ENCODE results near the gene PFKL. TPM values are rescaled to one million over a fixed set of nuclear protein-coding genes. Genes with fewer than 3 reads are reported as not detected.

PFKL gene
- total RNA-seq, 1 donor from 2014 or later, result 129 TPM

DNA sequence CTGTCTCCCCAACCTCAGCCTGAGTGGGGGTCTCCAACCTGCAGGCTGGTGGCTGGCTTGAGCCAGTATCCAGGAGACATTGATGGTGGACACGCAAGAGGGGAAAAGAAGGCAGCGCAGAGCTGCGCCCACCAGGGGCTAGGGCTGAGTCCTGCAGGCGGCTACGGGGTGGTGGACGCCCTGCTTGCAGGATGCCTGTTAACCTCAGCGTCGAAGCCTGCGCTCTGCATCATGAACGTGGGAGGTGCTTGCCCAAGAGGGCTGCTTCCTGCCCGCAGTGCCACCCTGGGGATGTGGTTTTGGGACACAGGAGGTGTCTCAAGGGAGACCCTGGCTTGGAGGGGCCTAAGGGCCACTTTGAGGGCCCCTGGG, 27.7 kb downstream of the PFKL start:
- no peak for DNase-seq (ENCODE audit: low spot score)
- no peaks in the 10 kb centered on the region for H3K27me3 Mint-ChIP-seq (ENCODE audit: low read depth)
- H3K4me3 Mint-ChIP-seq (ENCODE audit: unreplicated experiment), result no peak overlapping the region
- TF ChIP-seq, protein P1, sequence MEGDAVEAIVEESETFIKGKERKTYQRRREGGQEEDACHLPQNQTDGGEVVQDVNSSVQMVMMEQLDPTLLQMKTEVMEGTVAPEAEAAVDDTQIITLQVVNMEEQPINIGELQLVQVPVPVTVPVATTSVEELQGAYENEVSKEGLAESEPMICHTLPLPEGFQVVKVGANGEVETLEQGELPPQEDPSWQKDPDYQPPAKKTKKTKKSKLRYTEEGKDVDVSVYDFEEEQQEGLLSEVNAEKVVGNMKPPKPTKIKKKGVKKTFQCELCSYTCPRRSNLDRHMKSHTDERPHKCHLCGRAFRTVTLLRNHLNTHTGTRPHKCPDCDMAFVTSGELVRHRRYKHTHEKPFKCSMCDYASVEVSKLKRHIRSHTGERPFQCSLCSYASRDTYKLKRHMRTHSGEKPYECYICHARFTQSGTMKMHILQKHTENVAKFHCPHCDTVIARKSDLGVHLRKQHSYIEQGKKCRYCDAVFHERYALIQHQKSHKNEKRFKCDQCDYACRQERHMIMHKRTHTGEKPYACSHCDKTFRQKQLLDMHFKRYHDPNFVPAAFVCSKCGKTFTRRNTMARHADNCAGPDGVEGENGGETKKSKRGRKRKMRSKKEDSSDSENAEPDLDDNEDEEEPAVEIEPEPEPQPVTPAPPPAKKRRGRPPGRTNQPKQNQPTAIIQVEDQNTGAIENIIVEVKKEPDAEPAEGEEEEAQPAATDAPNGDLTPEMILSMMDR (IDR thresholded peaks at IDR 0.05), result no peak
- peaks cover 5% of the 10 kb centered on the region for H3K4me1 Mint-ChIP-seq (ENCODE audit: low read depth)
- peaks cover 4% of the 10 kb centered on the region for H3K36me3 Mint-ChIP-seq (ENCODE audit: low read depth)
- H3K27ac Mint-ChIP-seq (ENCODE audit: unreplicated experiment), result no peak overlapping the region
- H3K9me3 Mint-ChIP-seq (ENCODE audit: low read depth), result no peaks in the 10 kb centered on the region

DNA sequence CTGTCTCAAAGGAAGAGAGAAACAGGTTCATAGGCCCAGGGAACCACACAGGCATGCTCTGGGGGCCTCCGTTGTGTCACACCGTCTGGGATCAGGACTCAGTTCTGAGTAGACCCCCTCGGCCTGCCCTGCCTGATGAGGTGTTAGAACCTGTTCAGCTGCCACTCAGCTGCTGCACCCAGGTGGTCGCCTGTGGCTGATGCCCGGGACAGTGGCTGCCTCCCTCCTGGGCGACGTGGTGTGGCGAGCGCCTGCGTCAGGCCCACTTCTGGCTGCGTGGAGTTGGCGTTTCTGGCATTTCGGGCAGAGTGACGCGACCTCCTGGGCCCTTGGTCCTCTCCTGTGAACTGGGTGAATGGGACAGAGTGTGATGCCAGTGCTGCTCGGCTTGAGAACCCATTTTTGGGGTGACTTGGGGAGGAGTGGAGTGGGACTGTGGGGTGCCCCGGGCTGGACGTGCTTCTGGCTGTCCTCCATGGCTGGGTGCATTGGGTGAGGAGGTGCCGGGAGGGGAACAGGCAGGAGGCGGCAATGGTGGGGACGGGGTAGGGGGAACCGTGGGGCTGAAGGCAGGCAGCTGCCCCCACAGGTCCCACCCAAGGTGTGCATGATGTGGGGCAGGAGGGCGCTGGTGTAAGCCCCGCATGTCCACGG, 28.5 kb downstream of the PFKL start:
- TF ChIP-seq, protein P1 (IDR thresholded peaks at IDR 0.05), result no peak
- DNase-seq (ENCODE audit: low spot score), result no peak

DNA sequence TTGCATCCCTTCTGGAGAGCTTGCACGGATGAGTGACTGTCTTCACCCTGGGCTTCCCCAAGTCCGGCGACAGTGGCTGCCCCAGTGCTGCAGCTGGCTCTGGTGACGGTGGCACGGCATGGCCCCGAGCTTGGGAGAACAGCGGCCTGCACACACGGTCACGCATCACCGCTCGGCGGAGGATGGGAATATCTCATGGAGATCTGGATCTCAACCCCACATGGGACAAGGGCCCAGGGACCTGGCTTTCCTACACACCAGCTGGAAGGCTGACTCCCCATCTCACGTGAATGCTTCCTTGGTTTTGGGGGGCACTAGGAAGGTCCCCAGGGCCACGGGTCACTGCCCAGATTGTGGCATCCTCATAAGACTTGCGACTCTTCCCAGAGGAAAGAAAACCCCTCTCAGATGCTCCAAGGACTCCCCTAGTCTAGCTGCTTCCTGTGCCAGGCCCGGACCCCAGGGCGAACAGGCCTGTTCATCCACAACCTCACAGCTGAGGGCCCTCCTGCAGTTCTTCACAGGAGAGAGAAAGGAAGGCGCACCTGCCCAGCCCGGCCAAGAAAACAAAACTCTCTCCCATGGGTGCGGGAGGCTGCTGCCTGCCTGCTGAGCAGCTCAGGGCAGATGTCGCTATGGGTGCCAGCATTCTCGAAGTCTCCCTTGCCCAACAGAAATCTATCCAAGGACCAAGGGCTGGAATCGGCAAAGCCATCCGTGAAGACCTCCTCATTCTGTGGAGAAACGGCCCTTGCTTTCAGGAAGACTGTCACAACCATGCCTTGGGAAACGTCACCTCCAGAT, 29.4 kb downstream of the PFKL start:
- TF ChIP-seq, protein P1 (IDR thresholded peaks at IDR 0.05), result no peak
- Mint-ChIP-seq H3K9me3 (ENCODE audit: low read depth) (no peaks in the 10 kb centered on the region), H3K27me3 (ENCODE audit: low read depth) (no peaks in the 10 kb centered on the region), H3K4me3 (ENCODE audit: unreplicated experiment) (no peak overlapping the region), H3K27ac (ENCODE audit: unreplicated experiment) (no peak overlapping the region), H3K36me3 (ENCODE audit: low read depth) (no peaks in the 10 kb centered on the region), H3K4me1 (ENCODE audit: low read depth) (peaks cover 5% of the 10 kb centered on the region)
- no peak for DNase-seq (ENCODE audit: low spot score)

More for the DNA sequence above, 28.5 kb downstream of the PFKL start:
- H3K4me1 Mint-ChIP-seq (ENCODE audit: low read depth), result peaks cover 5% of the 10 kb centered on the region
- no peaks in the 10 kb centered on the region for H3K36me3 Mint-ChIP-seq (ENCODE audit: low read depth)
- no peak overlapping the region for H3K4me3 Mint-ChIP-seq (ENCODE audit: unreplicated experiment)
- H3K27me3 Mint-ChIP-seq (ENCODE audit: low read depth), result no peaks in the 10 kb centered on the region
- H3K9me3 Mint-ChIP-seq (ENCODE audit: low read depth), result no peaks in the 10 kb centered on the region
- no peak overlapping the region for H3K27ac Mint-ChIP-seq (ENCODE audit: unreplicated experiment)

DNA sequence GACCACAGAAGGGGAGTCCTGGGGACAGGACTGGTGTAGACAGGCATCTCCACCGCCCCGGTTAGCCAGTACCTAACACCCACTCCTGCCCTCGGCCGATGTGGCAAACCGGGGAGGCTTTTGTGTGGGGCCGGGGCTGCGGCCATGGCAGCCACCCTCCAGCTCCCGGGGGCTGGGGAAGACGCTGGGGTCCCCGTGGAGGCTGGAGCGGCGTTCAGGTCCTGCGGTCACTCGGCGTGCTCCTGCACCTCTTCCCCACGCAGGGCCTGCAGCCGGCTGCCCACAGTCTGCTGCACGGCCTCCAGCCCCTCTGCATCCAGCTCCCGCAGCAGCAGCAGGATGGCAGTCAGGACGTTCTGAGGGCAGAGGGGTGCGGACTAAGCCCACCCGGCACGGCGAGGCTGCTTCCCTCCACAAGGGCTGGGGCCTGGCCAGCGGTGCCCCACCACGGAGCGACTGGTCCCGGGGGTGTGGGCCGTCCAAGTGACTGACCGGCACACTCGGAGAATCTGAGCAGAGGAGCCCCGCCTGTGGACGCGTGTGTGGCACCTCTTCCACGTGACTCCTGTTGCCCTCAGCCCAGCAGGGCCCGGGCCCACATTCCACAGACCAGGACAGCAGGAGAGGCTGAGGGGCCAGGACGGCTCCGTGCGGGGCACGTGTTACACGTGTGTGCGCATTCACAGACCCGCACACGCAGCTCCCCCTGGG, 30.3 kb downstream of the PFKL start:
- Mint-ChIP-seq H3K4me1 (ENCODE audit: low read depth) (peaks cover 5% of the 10 kb centered on the region), H3K4me3 (ENCODE audit: unreplicated experiment) (no peak overlapping the region)

DNA sequence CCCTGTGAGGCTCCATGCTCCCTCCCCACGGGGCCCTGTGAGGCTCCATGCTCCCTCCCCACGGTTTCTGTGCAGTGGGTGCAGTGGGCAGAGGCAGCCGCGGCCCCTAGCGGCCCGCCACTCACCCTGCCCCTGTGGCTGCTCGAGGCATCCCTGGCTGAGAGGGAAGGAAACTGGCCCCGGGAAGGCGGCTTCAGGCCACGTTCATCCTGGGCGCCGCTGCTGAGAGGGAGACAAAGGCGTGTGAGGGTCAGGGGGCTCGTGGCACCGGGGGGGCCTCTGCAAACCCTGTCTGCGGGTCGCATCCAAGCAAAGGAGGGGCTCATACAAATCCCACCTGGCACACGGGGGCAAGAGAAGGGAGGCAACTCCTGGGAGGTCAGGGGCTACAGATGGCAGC, 30.8 kb downstream of the PFKL start:
- H3K4me3 Mint-ChIP-seq (ENCODE audit: unreplicated experiment), result no peak overlapping the region
- TF ChIP-seq, protein P1 (IDR thresholded peaks at IDR 0.05), result no peak
- no peaks in the 10 kb centered on the region for H3K36me3 Mint-ChIP-seq (ENCODE audit: low read depth)
- no peak for DNase-seq (ENCODE audit: low spot score)
- H3K27ac Mint-ChIP-seq (ENCODE audit: unreplicated experiment), result no peak overlapping the region
- no peaks in the 10 kb centered on the region for H3K9me3 Mint-ChIP-seq (ENCODE audit: low read depth)
- H3K4me1 Mint-ChIP-seq (ENCODE audit: low read depth), result peaks cover 5% of the 10 kb centered on the region
- H3K27me3 Mint-ChIP-seq (ENCODE audit: low read depth), result no peaks in the 10 kb centered on the region

More for the DNA sequence above, 30.3 kb downstream of the PFKL start:
- Mint-ChIP-seq H3K27ac (ENCODE audit: unreplicated experiment) (no peak overlapping the region), H3K9me3 (ENCODE audit: low read depth) (no peaks in the 10 kb centered on the region), H3K36me3 (ENCODE audit: low read depth) (no peaks in the 10 kb centered on the region), H3K27me3 (ENCODE audit: low read depth) (no peaks in the 10 kb centered on the region)
- TF ChIP-seq, protein P1 (IDR thresholded peaks at IDR 0.05), result no peak
- no peak for DNase-seq (ENCODE audit: low spot score)
